B cell (primary cell): ENCODE results near the gene PHLPP1.

Experiments used
- CTCF ChIP-seq: fragments of 200-600 bp; IDR thresholded peaks from one replicate; pipeline ENCODE4 v1.8.0; 2022; ENCODE audit warnings: antibody characterized with exemption, mild to moderate bottlenecking
- EZH2 ChIP-seq: IDR thresholded peaks from 2 replicates; pipeline ENCODE4 v1.6.1; 2012; ENCODE audit warnings: borderline replicate concordance, low read depth, mild to moderate bottlenecking, moderate library complexity, low read length; ENCODE audit not compliant: insufficient read depth, poor library complexity, severe bottlenecking

GRCh38 chr18:62992877-62993365 lies 277.6 kb downstream of the PHLPP1 start:
- no peak for TF ChIP-seq CTCF
- TF ChIP-seq EZH2 = no peak
